Neural progenitor cell (in vitro differentiated cells): Measurements from ENCODE around the gene VAX1.

Experiments
- EZH2 ChIP-seq: fragments of 200-600 bp; sonication (generic); IDR thresholded peaks from 2 replicates; pipeline ENCODE4 v1.6.1; 2017; ENCODE audit warnings: antibody characterized with exemption, mild to moderate bottlenecking, moderate library complexity
- TF ChIP-seq, protein P1 (sequence below): fragments of 200-600 bp; sonication (generic); IDR thresholded peaks from 2 replicates; pipeline ENCODE4 v1.5.1; 2017; ENCODE audit warnings: antibody characterized with exemption, mild to moderate bottlenecking

DNA sequence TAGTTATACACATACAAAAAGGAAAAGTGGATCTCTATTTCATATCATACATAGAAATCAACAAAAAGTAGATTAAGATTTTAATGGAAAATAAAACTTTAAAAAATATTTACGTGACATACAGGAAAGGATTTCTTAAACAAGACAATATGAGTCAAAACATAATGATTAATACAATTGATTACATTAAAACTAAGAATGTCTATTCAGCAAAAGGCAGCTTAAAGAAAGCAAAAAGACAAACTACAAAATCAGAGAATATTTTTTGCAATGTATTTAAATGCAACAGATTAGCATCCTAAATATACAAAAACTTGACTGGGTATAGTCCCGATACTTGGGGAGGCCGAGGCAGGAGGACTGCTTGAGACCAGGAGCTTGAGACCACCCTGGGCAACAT, 50.5 kb downstream of the VAX1 start:
- TF ChIP-seq, protein P1, sequence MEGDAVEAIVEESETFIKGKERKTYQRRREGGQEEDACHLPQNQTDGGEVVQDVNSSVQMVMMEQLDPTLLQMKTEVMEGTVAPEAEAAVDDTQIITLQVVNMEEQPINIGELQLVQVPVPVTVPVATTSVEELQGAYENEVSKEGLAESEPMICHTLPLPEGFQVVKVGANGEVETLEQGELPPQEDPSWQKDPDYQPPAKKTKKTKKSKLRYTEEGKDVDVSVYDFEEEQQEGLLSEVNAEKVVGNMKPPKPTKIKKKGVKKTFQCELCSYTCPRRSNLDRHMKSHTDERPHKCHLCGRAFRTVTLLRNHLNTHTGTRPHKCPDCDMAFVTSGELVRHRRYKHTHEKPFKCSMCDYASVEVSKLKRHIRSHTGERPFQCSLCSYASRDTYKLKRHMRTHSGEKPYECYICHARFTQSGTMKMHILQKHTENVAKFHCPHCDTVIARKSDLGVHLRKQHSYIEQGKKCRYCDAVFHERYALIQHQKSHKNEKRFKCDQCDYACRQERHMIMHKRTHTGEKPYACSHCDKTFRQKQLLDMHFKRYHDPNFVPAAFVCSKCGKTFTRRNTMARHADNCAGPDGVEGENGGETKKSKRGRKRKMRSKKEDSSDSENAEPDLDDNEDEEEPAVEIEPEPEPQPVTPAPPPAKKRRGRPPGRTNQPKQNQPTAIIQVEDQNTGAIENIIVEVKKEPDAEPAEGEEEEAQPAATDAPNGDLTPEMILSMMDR = no peak
- TF ChIP-seq EZH2 = no peak
